Measurements from ENCODE around the gene MYL10. TPM values are rescaled to one million over a fixed set of nuclear protein-coding genes. Genes with fewer than 3 reads are reported as not detected.

MYL10 gene
- total and polyA plus RNA-seq, 10 of the 15 experiments (the other 5 are each of a cell fraction or from before 2014, with no cell fraction given) = not detected

GRCh38 chr7:101604331-101604933 is 24.7 kb downstream of the MYL10 start:
- no peaks in the 10 kb centered on the region for H3K9me3 ChIP-seq (replicated peaks; ENCODE audit: control insufficient read depth, insufficient read depth, low read length)
- H3K4me1 ChIP-seq (ENCODE audit: control insufficient read depth, insufficient read depth, low read length) = no peaks in the 10 kb centered on the region
- ChIA-PET SMC1A (ENCODE audit: uncharacterized antibody, unreplicated experiment) (interaction anchor here (1.2 kb wide), 1 partner anchor 79 kb away, joined by 3 read pairs; no protein-coding TSS in a partner anchor), CTCF (interaction anchor here (1.3 to 3.9 kb wide), 4 partner anchors 7 to 667 kb away, joined by 4 to 35 read pairs (median 9); no protein-coding TSS in a partner anchor), RAD21 (ENCODE audit: unreplicated experiment) (interaction anchor here (0.5 to 2.3 kb wide), 2 partner anchors 210 to 248 kb away, joined by 5 to 7 read pairs; no protein-coding TSS in a partner anchor), POLR2A (no interaction called here)
- H2AFZ ChIP-seq (ENCODE audit: control insufficient read depth, low read depth, low read length) = no peak overlapping the region
- H3K4me3 ChIP-seq = no peak overlapping the region
- WGBS (ENCODE audit: insufficient coverage, insufficient replicate concordance, low lambda C conversion rate, missing lambda C conversion rate) = 50% methylated on average over 5 of the region's 5 CpGs
- no peaks in the 10 kb centered on the region for H3K36me3 ChIP-seq (ENCODE audit: control insufficient read depth in 2 of 2, insufficient read depth in 2 of 2, low read length in 1 of 2)
- H4K20me1 ChIP-seq (ENCODE audit: control insufficient read depth, insufficient read depth) = no peaks in the 10 kb centered on the region
- FAIRE-seq (no peak), ATAC-seq (no peak), DNase-seq (ENCODE audit: low read depth, low spot score) (no peak)
- H3K27me3 ChIP-seq (replicated peaks in 1 of 2; ENCODE audit: control insufficient read depth in 2 of 2, insufficient read depth in 2 of 2, low read length in 1 of 2) = peaks cover 0 to 2% of the 10 kb centered on the region in 2 experiments; a peak in 2 of 4 replicates
- TF ChIP-seq ZNF592 (IDR thresholded peaks at IDR 0.05) (no peak), YBX1 (IDR thresholded peaks at IDR 0.05) (no peak), CTCF (IDR thresholded peaks at IDR 0.05 in 2 of 3, conservative IDR thresholded peaks at IDR 0.05 in 1 of 3; ENCODE audit: control insufficient read depth in 2 of 3, extremely low read depth in 1 of 3, insufficient read depth in 1 of 3, low read depth in 3 of 3, low read length in 3 of 3) (no peak), KLF5 (IDR thresholded peaks at IDR 0.05; ENCODE audit: partially characterized antibody) (no peak), NKRF (conservative IDR thresholded peaks at IDR 0.05) (no peak), MEF2B (IDR thresholded peaks at IDR 0.05; ENCODE audit: partially characterized antibody, poor library complexity, severe bottlenecking) (no peak)
- H3K4me2 ChIP-seq (ENCODE audit: control insufficient read depth, insufficient read depth) = no peak overlapping the region
- BruUV-seq (replicated peaks) = no TSS peak
- no peaks in the 10 kb centered on the region for H3K79me2 ChIP-seq (ENCODE audit: control insufficient read depth, insufficient read depth, low read length)
- no peak overlapping the region for H3K9ac ChIP-seq (ENCODE audit: control insufficient read depth, insufficient read depth, low read length)
- no peak overlapping the region for H3K27ac ChIP-seq (ENCODE audit: control insufficient read depth, insufficient read depth)
- intact Hi-C loops (cut with micrococcal nuclease; ENCODE audit: unreplicated experiment) = loop anchor here (5.0 kb wide), 1 partner anchor 633 kb away; no protein-coding TSS in a partner anchor
- in situ Hi-C loops (cut with MboI) = loop anchor here (5.0 to 10.0 kb wide), 2 partner anchors 668 to 780 kb away; no protein-coding TSS in a partner anchor
